GM19043 (cell line): ENCODE results near the gene RAP1B.

Source experiments
- ATAC-seq: cut with Tn5 transposase; IDR thresholded peaks from one replicate; pipeline ENCODE4 v1.9.1; 2021; ENCODE audit warnings: low read depth; ENCODE audit not compliant: unreplicated experiment

RAP1B gene

DNA sequence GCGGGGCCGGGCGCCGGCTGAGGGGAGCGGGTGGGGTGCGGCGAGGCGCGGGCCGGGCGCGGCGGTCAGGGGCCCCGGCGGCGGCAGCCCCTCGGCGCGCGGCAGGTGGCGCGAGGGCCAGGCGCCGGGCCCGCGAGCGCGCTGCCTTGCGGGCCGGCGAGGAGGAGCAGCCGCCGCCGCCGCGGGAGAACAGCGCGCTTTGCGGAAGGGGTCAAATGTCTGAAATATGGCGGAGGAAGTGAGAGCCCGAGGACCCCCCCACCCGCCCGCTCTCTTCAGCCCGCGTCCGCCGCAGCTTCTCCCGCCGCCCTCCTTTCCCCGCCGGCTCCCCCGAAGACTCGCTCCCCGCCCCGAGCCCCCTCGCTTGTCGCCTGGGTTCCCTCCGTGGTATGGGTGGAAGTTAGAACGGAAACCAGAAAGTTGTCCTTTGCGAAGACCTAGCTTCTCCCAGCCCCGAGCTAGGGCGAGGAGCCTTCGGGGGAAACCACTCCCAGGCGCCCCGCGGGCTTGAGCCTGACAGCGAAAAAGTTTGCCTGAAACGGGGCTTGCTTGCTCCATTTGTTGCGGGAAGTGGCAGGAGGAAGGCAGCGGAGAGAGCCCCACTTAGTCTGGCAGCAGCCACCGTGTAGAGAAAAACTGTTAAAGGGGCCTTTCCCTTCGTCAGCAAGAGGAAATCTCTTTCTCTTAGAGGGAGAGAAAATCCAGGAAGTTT is 551 bp downstream of the RAP1B start:
- peak; percentile 16 for ATAC-seq

DNA sequence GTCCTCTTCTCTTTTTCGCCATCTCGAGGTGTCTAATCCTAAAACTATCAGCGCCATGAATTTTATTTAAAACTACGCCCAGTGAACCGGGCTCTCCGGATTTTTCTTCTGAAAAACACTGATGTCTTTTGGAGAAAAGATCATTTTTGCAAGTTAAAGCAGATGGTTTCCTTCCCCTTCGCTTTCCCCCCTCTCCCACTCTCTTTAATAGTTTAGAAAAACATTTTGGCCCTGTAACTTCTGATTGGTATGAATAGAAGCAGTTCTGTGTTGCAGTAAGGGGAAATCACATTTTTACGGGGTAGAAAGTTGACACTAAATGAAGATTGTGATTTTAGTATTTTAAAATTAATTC is 1.1 kb downstream of the RAP1B start:
- ATAC-seq: no peak

DNA sequence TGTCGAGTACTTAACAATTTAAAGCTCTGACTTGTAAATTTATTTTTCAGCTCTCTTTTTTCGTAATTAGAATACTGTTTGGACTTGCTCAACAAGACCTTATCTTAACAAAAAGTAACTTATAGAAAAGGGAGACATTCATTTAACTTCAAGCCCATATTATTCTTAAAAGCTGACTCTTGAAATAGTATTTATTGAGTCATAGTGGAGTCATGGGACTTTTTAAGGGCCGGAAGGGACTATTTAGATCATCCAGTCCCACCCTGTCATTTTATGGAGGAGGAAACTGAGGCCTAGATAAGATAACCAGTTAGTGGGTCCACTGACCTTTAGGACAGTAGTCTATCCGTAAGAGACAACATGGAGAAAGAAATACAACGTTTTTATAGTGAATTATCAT is 1.5 kb downstream of the RAP1B start:
- no peak for ATAC-seq

DNA sequence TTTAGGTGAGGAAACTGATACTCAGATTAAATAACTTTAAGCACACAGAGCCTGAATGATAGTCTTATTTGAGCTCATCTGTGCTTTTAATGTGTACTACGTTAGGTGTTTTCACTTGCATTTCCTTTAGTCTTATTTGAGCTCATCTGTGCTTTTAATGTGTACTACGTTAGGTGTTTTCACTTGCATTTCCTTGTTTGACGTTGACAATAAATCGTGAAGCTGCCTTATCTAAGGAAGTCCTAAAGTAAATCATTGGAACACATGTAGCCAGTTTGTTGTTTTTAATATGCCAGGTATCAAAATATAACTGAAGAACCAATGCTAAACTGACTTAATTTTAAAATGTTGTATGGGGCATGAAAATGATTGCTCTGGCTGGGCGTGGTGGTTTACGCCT is 2.0 kb downstream of the RAP1B start:
- no peak for ATAC-seq

DNA sequence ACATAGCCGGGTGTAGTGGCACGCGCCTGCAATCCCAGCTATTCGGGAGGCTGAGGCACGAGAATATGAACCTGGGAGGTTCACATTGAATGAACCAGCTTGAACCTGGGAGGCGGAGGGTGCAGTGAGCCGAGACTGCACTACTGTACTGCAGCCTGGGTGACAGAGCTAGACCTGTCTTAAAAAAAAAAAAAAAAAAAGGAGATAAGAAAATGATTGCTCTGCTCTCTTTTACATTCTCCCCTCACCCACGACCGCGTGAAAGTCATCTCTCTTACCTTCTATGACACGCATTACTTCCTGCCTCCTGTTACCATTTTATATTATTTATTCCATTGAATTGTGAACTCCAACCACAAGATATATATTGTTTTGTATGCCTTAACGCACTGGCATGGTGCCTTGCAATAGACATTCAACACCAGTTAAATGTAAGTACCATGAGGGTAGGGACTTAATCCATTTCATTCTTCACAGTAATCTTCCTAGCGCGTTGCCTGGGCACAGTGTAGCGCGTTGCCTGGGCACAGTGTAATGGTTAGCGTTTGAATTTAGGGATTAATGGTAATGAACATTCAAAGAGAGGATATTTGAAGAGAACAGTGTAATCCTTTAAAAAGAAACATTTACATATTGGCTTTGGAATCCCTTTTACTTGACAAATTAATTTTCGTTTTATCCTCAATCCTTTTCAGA is 2.7 kb downstream of the RAP1B start:
- ATAC-seq: no peak

DNA sequence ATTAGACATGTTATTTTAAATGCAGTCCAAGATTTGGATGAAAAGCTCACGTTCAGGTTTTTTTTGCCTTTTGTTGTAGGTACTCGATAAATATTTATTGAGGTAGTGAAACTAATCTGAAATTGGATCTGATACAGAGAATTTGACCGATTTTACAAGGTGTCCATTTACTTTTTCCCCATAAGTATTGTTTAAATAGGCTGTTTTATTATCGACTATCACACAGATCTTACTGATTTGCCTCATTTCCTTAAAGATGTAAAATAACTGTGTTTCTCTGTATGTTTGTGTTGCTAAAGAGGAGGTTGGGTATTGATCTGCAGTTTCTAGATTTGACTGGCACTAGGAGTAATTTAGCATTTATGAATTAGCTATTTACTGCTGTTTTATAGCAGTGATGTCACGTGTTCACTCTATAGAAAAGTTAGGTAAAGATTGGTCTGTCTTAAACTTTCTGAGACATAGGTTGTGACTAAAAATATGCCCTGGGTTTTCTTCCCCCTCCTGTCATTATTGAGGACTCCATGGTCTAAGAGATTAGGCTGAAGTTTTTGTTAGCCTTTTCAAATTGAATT is 3.5 kb downstream of the RAP1B start:
- ATAC-seq: no peak

DNA sequence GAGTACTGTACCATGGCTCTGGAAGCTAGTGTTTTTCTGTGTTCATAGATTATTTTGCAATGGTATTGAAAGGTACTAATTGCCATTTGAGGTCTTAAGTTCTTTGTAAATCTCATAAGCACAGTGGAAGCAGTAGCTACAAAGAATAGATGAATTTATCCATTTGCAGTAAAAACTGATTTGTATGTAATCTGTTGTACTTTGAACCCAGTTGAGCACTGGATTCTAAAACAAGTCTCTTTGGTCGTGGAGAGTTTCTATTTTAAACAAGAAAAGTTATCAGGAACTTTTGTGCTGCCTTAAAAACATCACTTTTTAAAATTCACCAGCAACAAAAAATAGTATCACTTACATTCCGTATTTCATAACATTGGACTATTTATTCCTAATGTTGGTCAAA is 4.1 kb downstream of the RAP1B start:
- ATAC-seq: no peak

DNA sequence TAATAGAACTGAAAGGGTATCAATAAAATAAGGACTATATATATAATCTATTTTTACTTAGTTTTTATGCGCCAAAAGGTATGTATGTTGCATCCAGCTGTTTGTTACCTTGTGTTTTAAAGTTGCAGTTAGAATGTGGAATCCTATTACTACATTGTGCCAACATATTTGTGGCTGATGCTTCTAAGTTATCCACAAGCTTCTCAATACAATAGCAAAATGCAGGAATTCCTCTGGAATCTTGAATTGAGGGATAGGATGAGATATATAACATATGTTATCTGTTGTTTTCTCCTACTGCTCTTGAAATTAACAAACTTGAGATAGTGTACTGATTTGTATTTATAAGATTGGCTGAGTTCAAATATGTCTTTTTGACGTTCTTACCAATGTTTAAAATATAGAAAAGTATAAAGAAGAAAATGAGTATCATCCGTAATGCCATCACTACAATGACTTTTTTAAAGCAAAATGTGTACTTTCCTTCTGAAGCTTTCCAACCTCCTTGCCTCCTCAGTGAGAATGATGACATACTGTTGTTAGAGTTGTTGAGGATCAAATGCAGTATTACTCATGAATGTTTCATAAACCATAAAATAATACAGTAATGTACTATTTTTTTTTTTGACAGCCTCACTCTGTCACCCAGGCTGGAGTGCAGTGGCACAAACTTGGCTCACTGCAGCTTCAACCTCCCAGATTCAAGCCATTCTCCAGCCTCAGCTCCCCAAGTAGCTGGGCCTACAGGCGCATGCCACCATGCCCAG is 6.6 kb downstream of the RAP1B start:
- ATAC-seq: no peak

DNA sequence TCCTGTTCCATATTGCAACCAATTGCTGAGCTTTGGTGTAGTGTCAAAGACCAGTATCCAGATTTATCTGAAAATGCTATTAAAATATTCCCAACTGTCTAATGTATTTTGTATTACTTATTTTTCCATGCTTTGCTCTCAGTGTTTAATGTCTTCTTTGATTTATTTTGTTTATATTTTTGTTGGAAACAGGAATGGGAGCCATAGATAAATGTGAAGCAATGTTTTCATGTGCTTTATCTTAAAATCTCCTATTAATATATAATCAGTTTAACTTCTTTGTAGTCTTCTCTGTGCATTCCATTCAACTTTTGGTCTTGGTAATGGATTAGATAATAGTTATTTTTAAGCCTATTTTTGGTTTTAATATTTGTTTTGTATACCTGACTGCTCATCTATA is 8.8 kb downstream of the RAP1B start:
- no peak for ATAC-seq

DNA sequence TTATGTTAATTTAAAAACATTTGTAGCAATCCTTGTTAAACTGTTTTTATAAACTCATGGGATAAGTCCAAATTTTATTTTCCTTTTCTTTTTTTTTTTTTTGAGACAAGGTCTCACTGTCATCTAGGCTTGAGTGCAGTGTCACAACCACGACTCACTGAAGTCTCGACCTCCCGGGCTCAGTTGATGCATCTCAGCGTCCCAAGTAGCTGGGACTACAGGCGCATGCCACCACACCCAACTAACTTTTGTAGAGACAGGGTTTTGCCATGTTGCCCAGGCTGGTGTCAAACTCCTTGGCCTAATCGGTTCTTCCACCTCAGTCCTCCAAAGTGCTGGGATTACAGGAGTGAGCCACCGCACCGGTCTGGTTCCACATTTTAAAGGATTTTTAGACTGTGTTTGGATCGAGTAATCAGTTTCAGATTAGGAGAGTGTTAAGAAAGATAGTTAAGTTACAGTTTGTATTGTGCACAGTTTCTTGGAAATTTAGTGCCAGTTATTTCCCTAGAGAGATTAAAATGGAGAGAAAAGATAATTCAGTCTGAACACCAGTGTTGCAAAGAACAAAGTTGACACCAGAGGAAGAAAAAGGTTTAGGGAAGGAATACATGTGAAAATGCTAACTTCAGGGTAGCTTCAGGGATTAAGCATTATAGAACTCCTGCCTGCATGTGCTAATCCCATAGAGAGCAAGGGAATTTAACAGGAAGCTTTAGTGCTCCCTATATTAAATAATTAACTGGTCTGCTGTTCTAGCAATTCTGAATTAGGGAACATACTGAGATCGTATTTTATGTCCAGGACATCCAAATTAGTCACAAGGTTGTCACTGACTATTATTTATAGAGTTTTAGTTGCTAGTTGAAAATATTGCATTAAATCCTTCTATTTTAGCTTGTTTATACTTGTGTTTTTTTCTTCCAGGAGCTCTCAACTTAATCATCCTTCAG is 10.1 kb downstream of the RAP1B start:
- no peak for ATAC-seq

- no peak for ATAC-seq
Measured at GRCh38 chr12:68621472-68622081, 10.9 kb downstream of the RAP1B start.

DNA sequence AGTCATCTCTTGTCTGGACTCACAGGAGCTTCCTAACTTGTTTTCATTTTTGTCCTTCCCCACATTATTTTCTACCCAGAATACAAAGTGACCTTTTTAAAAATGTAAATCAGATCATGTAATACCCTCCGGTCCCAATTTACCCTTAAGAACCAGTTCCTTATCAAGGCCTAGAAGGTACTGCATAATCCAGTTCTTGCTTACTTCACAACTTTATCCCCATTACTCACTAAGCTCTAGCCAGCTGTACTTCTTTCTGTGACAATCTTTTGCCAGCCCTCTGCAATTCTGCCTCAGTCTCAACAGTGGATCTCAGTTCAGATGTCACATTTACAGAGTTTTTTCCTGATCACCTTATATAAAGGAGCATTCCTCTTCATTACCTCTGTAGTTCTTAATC is 11.6 kb downstream of the RAP1B start:
- no peak for ATAC-seq

GRCh38 chr12:68623059-68623458 is 12.4 kb downstream of the RAP1B start:
- ATAC-seq: no peak

DNA sequence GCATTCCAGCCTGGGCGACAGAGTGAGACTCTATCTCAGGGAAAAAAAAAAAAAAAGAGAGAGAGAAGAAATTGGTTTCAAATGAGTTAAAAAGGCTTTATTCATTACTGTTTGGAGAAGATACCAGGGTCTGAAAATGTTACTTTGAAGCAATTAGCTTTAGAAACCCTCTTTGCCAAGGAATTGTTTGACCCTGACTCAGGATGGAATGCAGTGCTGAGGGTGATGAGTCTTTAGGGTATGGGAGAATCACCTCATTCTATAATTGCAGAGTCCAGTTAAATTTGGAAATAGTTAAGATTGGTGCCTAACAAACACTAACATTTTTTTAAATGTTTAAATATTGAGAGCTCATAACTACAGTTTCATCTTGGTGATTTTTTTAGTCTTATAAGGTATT is 13.3 kb downstream of the RAP1B start:
- no peak for ATAC-seq

DNA sequence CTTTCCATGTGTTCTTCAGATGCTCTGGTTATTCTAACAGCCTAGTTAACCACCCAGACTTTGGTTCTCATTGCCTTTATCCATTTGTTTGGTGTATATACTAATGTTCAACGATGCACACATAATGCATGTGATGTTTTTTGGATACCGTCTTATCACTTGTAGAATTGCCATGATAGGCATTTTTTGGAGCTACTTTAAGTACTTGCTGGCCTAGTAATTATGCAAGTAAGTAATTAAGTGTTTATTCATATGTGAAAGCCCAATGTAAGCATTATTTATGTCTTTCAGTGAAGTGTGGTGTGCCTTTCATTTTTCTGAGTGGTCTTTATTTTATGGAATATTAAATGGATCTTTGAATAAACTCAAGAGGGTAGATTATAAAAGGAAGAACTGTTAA is 14.2 kb downstream of the RAP1B start:
- ATAC-seq: no peak

DNA sequence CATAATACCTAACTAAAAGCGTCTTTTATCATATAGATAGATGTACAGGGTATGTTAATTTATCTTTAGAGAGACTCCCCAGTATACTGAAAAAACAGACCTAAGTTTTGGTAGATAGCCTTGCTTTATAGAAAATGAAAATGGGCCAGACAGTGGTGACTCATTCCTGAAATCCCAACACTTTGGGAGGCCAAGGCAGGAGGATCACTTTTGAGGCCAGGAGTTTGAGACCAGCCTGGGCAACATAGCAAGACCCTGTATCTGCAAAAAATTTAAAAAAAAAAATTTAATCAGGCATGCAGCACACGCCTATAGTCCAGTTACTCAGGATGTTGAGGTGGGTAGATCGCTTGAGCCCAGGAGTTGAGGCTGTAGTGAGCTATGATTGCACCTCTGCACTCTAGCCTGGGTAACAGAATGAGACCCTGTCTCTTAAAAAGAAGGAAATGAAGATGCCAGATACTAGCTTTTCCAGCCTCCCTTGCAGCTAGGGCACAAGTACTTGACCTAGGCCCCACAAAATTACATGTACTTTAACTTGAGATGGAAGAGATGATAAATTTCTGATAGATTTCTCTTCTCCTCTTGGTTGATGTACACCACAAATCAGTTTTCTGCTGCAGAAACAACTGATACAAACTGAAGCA is 17.1 kb downstream of the RAP1B start:
- no peak for ATAC-seq

DNA sequence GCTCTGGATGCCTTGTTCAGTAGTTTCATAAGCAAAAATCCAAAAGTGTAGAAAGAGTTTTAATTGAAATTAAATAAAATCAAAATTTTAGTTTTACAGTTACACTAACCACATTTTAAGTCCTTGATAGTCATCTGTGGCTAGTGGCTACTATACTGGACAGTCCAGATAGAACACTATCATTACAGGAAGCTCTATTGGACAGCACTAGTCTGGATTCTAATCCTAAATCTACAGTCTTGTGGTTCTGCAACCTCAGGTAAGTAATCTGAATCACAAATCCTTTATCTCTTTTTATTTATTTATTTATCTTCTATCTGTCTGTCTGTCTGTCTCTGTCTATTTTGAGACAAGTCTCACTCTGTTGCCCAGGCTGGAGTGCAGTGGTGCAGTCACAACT is 18.0 kb downstream of the RAP1B start:
- ATAC-seq: no peak

- no peak for ATAC-seq
Measured at GRCh38 chr12:68630050-68630449, 19.4 kb downstream of the RAP1B start.

GRCh38 chr12:68630598-68630997 is 19.9 kb downstream of the RAP1B start:
- no peak for ATAC-seq
